G401.6 (cell line): Measurements from ENCODE around the gene KIAA1217.

Experiments
- FAIRE-seq: peaks from 2 replicates; lab custom pipeline; 2012; peaks lifted over from hg19 to GRCh38; lab: Jason Lieb, UNC

Gene KIAA1217

GRCh38 chr10:24249829-24250415 is 41.0 kb downstream of the KIAA1217 start:
- FAIRE-seq: no peak

GRCh38 chr10:24251547-24251946 is 42.6 kb downstream of the KIAA1217 start:
- no peak for FAIRE-seq

DNA sequence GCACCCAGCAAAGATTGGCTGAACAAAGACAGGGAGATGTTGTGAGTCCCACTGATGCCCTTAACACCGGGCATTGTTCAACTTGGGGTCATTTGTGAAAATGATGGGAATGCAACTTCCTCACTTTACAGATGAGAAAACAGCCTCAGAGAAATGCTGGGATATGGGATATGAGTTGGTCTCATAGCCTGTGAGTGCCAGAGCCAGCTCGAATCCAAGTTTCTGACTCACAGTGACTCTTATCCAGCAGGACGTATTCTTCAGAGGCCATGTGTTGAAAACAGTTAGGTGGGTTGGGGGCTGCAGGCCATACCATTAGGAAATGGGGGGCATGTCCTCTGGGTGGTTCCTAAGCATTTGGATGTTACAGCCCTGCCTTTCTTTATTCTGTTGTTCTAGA is 45.2 kb downstream of the KIAA1217 start:
- no peak for FAIRE-seq

GRCh38 chr10:24255115-24255880 is 46.4 kb downstream of the KIAA1217 start:
- no peak for FAIRE-seq

DNA sequence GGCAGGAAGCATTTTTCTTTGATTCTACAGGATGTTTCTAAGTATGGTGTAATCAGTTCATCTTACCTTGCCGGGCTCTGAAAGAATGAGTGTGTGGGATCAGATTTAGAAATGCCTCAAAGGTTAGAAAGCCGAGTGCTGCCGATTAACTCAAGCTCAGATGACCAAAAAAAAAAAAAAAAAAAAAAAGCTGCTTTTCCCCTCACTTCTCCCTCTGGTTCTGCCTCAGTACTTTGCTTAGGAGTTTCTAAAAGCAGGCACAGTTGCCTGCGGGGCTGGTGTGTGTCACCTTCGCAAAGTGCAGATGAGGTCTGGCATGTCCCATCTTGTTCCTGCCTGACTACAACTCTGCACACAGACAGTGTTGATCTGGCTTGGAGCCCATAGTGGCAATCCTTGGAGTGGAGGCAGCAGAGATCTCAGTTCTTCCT is 47.0 kb downstream of the KIAA1217 start:
- no peak for FAIRE-seq

- FAIRE-seq: no peak
These were observed 47.7 kb downstream of the KIAA1217 start for GRCh38 chr10:24256619-24257107.

- no peak for FAIRE-seq
These were observed 48.6 kb downstream of the KIAA1217 start for GRCh38 chr10:24257588-24257987.

- no peak for FAIRE-seq
These were observed 50.6 kb downstream of the KIAA1217 start for GRCh38 chr10:24259365-24260130.

DNA sequence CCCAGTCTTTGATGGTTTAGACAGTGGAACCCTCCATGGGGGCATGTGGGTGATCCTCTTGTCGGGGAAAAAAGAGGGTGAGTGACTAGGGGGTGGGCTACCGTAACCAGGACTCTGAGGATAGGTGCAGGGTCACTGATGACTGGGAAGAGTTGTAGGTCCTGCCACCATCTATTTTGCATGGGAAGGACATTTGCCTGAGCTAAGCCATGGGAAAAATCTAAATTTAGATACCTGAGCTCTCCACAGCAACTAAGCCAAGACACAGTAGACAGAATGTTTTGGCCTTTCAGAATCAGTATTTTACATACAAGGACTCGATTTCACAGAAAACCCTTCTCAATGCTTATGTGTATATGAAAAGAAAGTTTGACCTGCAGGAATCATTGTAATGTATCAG is 52.7 kb downstream of the KIAA1217 start:
- FAIRE-seq: no peak

DNA sequence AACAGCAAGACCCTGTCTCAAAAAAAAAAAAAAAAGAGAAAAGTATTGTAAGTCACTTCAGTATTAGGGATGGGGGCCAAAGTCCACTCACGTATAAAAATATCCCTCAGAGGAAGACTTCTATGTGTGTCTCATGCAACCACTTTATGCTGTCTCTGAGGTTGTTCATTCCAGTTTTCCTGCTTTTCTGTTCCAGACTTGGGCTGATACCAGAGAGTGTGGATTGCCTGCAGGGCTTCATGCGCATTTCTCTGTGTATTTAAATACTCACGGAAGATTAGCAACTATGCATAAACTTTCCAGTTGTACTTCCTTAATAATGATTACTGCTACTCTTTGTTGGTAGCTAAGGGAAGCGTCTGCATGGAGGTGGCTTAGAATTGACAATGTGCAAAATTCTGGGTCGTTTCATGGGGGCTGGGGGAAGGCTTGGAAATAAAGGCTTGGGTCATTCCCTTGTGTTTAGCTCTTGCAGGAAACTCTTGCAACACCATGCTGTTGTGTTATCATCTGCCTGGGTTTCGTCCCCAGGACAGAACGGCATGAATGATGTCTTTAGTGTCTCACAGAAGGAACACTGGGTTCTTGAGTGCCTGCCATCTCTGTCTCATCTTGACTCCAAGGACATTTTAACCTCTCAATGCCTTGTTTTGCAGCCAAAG is 54.1 kb downstream of the KIAA1217 start:
- FAIRE-seq: no peak

- FAIRE-seq: no peak
These were observed 60.5 kb downstream of the KIAA1217 start for GRCh38 chr10:24269476-24269875.

GRCh38 chr10:24272374-24272773 is 63.4 kb downstream of the KIAA1217 start:
- FAIRE-seq: no peak

GRCh38 chr10:24277277-24277676 is 68.3 kb downstream of the KIAA1217 start:
- FAIRE-seq: no peak

- FAIRE-seq: no peak
These were observed 68.8 kb downstream of the KIAA1217 start for GRCh38 chr10:24277771-24278170.

GRCh38 chr10:24278176-24278889 is 69.4 kb downstream of the KIAA1217 start:
- no peak for FAIRE-seq

GRCh38 chr10:24279166-24279565 is 70.2 kb downstream of the KIAA1217 start:
- no peak for FAIRE-seq

DNA sequence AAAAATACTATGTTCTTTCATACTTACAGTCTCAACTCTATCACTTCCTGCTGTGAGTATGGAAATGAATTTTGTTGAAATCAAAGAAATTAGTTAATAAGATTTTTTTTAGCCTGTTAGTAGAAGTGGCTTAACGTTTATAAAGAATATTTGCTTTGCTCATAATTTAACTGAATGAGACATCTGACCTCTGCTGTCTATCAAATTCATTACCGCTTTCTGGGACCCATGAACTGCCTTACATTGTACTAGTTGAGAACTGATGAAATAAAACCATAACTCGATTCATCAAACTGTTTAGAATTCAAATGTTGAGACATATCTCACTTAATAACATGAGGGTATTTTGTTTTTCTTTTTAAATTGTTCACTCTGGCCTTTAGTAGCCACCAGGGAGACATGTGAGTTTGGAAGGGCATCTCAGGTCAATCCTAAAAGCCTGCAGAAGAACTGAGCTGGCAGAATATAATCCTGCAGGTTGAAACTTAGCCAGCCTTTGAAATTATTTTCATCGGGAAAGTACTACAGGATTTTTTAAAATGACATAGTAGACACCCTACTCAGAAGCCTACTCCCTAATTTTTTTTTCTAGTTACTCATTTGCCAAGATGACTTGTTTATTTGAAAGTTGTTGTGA is 78.7 kb downstream of the KIAA1217 start:
- no peak for FAIRE-seq

DNA sequence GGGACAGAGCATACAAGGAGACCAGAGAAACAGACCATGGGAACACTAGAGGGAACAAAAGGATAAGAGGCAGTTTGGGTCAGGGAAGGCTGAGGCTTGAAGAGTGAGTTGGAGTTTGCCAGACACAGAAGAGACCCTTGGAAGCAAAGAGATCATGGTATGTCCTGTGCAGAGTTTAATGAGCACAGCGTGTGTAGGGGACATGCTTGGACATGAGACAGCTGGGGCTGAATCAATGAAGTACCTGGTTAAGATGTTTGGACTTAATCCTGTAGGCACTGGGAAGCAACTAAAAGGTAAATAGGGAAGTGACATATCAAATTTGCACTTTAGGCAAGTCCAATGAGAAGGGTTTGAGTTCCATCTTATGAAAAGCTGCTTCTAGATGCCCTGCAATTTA is 79.6 kb downstream of the KIAA1217 start:
- FAIRE-seq: no peak

DNA sequence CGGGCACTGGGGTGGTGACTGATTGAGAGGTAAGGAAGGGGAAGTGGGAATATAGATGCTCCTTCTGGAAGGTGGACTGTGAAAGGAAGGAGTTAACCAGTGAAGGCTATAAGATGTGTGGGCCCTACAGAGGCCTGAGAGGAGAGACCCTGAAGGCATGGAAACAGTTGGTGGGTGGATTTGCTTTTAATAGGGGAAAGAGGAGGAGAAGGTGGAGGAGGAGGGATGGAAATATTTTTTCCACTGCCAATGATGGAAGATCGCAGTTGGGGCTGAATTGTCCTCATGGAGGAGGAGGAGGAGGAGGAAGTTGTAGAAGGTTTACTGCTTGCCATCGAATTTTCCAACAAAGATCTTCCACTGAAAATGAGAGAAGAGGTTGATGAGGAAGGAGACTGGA is 80.3 kb downstream of the KIAA1217 start:
- no peak for FAIRE-seq

- no peak for FAIRE-seq
These were observed 83.7 kb downstream of the KIAA1217 start for GRCh38 chr10:24292304-24293293.
